Measurements from ENCODE around the gene SEC14L5.
"Not testable (repeated sequence)": the region's sequence is repeated elsewhere in the genome, so short reads cannot be mapped to it uniquely, and the experiment has no call there.

Gene SEC14L5

GRCh38 chr16:5042574-5043171 is 84.5 kb downstream of the SEC14L5 start:
- no peak for DNase-seq

GRCh38 chr16:5044011-5044540 is 85.9 kb downstream of the SEC14L5 start:
- no peak for DNase-seq

GRCh38 chr16:5044581-5044980 is 86.5 kb downstream of the SEC14L5 start:
- not testable (repeated sequence) for DNase-seq

- DNase-seq = no peak
Observed at GRCh38 chr16:5045499-5046115, 87.5 kb downstream of the SEC14L5 start.

GRCh38 chr16:5046914-5047313 is 88.8 kb downstream of the SEC14L5 start:
- no peak for DNase-seq

- DNase-seq = no peak
Observed at GRCh38 chr16:5054876-5055865, 97.0 kb downstream of the SEC14L5 start.

- no peak for DNase-seq
Observed at GRCh38 chr16:5056352-5056751, 98.2 kb downstream of the SEC14L5 start.

- no peak for DNase-seq
Observed at GRCh38 chr16:5058476-5058875, 100.3 kb downstream of the SEC14L5 start.

GRCh38 chr16:5059386-5060072 is 101.4 kb downstream of the SEC14L5 start:
- DNase-seq = no peak

- no peak for DNase-seq
Observed at GRCh38 chr16:5060073-5060641, 102.0 kb downstream of the SEC14L5 start.

- no peak for DNase-seq
Observed at GRCh38 chr16:5062051-5062450, 103.9 kb downstream of the SEC14L5 start.

GRCh38 chr16:5062790-5063765 is 104.9 kb downstream of the SEC14L5 start:
- no peak for DNase-seq

- peak; percentile 22 for DNase-seq
Observed at GRCh38 chr16:5064915-5065314, 106.8 kb downstream of the SEC14L5 start.

GRCh38 chr16:5065326-5065725 is 107.2 kb downstream of the SEC14L5 start:
- no peak for DNase-seq

- DNase-seq = no peak
Observed at GRCh38 chr16:5065813-5066212, 107.7 kb downstream of the SEC14L5 start, which contains the start of gene C16orf89. TSS of gene C16orf89 (minus strand) at chr16:5065956. CDS start at chr16:5065908, 48 bp downstream.

GRCh38 chr16:5066511-5066910 is 108.4 kb downstream of the SEC14L5 start:
- DNase-seq = no peak
